DOHH2 (cell line): Measurements from ENCODE around the gene MEN1.

ENCODE experiments used
- EZH2phosphoT487 ChIP-seq: fragments of 200-600 bp; sonication (generic); IDR thresholded peaks from 2 replicates; pipeline ENCODE4 v1.6.1; 2017; ENCODE audit warnings: borderline replicate concordance, mild to moderate bottlenecking, antibody characterized with exemption, low read length, moderate library complexity, mixed read lengths
- TF ChIP-seq, protein P1 (sequence below): fragments of 200-600 bp; sonication (generic); IDR thresholded peaks from one replicate; pipeline ENCODE4 v1.5.1; 2014; ENCODE audit warnings: antibody characterized with exemption, mild to moderate bottlenecking, low read depth, low read length; ENCODE audit not compliant: poor library complexity, severe bottlenecking

DNA sequence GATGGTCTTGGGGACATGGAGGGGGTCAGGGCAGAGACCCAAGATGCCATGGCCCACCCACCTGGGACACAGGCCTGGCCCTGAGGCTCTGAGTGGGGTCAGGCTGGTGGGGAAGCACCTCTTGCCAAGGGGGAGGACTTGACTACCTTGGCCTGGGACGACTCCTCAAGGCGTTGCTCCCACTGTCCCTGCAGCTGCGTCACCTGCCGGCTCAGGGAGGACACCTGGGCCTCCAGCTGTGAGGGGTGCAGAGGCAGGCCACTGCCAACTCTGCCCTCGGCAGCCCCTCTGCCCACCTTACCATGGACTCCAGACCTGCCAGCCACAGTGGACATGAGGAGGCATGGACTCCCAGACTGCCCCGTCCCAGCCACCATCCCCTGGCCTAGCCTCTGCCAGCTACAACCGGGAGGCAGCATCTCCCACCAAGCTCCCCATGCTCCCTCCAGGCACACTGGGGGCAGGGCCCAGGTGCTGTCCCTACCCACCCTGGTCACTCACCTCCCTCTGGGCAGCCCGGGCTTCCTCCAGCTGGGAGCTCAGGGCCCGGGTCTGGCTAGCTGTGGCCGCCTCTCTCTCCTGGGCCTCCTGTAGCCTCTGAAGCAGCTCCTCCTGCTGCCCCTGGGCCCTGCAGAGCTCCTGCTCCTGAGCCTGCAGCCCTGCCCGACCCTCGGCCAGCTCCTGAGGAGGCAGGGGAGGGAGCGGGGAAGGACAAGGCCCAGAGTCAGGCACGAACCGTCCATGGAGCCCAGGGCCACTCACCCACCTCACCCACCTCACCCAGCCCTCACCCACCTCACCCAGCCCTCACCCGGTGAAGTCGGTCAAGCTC, 25.5 kb upstream of the MEN1 start:
- TF ChIP-seq, protein P1, sequence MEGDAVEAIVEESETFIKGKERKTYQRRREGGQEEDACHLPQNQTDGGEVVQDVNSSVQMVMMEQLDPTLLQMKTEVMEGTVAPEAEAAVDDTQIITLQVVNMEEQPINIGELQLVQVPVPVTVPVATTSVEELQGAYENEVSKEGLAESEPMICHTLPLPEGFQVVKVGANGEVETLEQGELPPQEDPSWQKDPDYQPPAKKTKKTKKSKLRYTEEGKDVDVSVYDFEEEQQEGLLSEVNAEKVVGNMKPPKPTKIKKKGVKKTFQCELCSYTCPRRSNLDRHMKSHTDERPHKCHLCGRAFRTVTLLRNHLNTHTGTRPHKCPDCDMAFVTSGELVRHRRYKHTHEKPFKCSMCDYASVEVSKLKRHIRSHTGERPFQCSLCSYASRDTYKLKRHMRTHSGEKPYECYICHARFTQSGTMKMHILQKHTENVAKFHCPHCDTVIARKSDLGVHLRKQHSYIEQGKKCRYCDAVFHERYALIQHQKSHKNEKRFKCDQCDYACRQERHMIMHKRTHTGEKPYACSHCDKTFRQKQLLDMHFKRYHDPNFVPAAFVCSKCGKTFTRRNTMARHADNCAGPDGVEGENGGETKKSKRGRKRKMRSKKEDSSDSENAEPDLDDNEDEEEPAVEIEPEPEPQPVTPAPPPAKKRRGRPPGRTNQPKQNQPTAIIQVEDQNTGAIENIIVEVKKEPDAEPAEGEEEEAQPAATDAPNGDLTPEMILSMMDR, result no peak
- TF ChIP-seq EZH2phosphoT487, result no peak
